Natural killer cell (primary cell): Measurements from ENCODE around the gene GADL1. TPM values are rescaled to one million over a fixed set of nuclear protein-coding genes. Genes with fewer than 3 reads are reported as not detected.

Experiments
- ATAC-seq, 3 donors: fragments of 150-1000 bp in 2 of 3; fragments of 200-7000 bp in 1 of 3; cut with Tn5 transposase; 1 replicate in 1 of 3; 2 replicates in 2 of 3; pipeline ENCODE4 v1.10.0; 2021; ENCODE audit warnings: mild to moderate bottlenecking in 2 of 3, moderate library complexity in 2 of 3
- DNase-seq, 2 donors: peaks; one replicate each; pipeline versions ENCODE4 v3.0.0 to v3.0.0-alpha.2; 2013 to 2021; ENCODE audit warnings: mixed read lengths in 1 of 2
- H3K27ac ChIP-seq: one replicate; pipeline ENCODE4 v1.5.1; 2013; ENCODE audit warnings: mild to moderate bottlenecking, low read length
- H3K27me3 ChIP-seq: one replicate; pipeline ENCODE4 v1.6.1; 2013; ENCODE audit warnings: low read length; ENCODE audit not compliant: control insufficient read depth, insufficient read depth
- H3K36me3 ChIP-seq: one replicate; pipeline ENCODE4 v1.6.1; 2013; ENCODE audit warnings: low read length; ENCODE audit not compliant: control insufficient read depth, insufficient read depth
- H3K4me1 ChIP-seq: one replicate; pipeline ENCODE4 v1.6.1; 2013; ENCODE audit warnings: low read length; ENCODE audit not compliant: control insufficient read depth, insufficient read depth
- H3K4me3 ChIP-seq: one replicate; pipeline ENCODE4 v1.5.1; 2013; ENCODE audit warnings: low read length
- H3K9me3 ChIP-seq: one replicate; pipeline ENCODE4 v1.6.1; 2013; ENCODE audit warnings: low read length; ENCODE audit not compliant: control insufficient read depth, insufficient read depth
- H3K27ac Mint-ChIP-seq, 2 donors: one replicate each; pipeline ENCODE4 v1.8.0; 2022; ENCODE audit warnings: mild to moderate bottlenecking in 2 of 2, mixed read lengths in 2 of 2, moderate library complexity in 1 of 2
- H3K27me3 Mint-ChIP-seq, 2 donors: one replicate each; pipeline ENCODE4 v1.8.0; 2022; ENCODE audit warnings: low read depth in 2 of 2, mixed read lengths in 2 of 2
- H3K36me3 Mint-ChIP-seq: one replicate; pipeline ENCODE4 v1.8.0; 2022; ENCODE audit warnings: mixed read lengths
- H3K4me1 Mint-ChIP-seq, 2 donors: one replicate each; pipeline ENCODE4 v1.8.0; 2022; ENCODE audit warnings: mixed read lengths in 2 of 2
- H3K4me3 Mint-ChIP-seq: one replicate; pipeline ENCODE4 v1.8.0; 2022; ENCODE audit warnings: mild to moderate bottlenecking, moderate library complexity, mixed read lengths
- H3K9me3 Mint-ChIP-seq, 2 donors: one replicate each; pipeline ENCODE4 v1.8.0; 2022; ENCODE audit warnings: mixed read lengths in 2 of 2
- WGBS: methylation state at CpG from one replicate; pipeline ENCODE4 v1.1.7; 2013; ENCODE audit warnings: missing lambda C conversion rate; ENCODE audit not compliant: insufficient coverage; 5-methylcytosine and 5-hydroxymethylcytosine counted together
- intact Hi-C: fragments of 100-400 bp; cut with micrococcal nuclease; formaldehyde crosslinking; loops from one replicate; pipeline ENCODE4 v1.14.2; 2022
- total RNA-seq, 4 donors: library from RNA; stranded (reverse); fragments of 120-200 nt in 1 of 4; gene quantifications; one replicate each; pipeline versions ENCODE4 v1.2.3 to v1.2.4, GENCODE V29; 2013 to 2022
- TF ChIP-seq, protein P1 (sequence below): fragments of 200-600 bp; IDR thresholded peaks from one replicate; pipeline ENCODE4 v1.8.0; 2022; ENCODE audit warnings: antibody characterized with exemption

GADL1 gene
- total RNA-seq, 3 donors from 2014 or later (not counting 1 experiment from before 2014, with no cell fraction given), result not detected

DNA sequence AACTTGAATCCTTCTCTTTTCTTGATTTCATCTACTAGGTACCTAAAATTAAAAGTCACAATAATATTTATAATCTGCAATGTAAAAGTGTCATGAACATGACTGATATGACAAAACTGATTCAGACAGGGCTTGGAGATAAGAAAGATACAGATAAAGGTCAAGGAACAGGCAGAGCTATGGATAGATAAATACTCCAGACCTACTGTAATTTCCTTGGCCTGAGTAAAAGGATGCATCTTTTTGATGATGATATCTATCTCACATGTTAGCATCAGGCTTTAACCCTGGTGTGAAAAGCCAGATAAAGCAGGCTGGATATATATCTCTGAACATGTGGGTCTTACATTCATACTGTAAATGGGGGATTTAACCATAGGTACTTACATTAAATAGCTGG is 108.1 kb downstream of the GADL1 start:
- H3K4me3 ChIP-seq, result no peak overlapping the region
- intact Hi-C loops, result no loop called here
- Mint-ChIP-seq H3K27me3 (peaks cover 0 to 5% of the 10 kb centered on the region in 2 donors), H3K4me3 (no peak overlapping the region), H3K36me3 (no peaks in the 10 kb centered on the region), H3K4me1 (peaks cover 0 to 10% of the 10 kb centered on the region in 2 donors), H3K9me3 (no peaks in the 10 kb centered on the region), H3K27ac (no peak overlapping the region)
- no peaks in the 10 kb centered on the region for H3K4me1 ChIP-seq
- ATAC-seq (no peak), DNase-seq (no peak)
- no peaks in the 10 kb centered on the region for H3K9me3 ChIP-seq
- no peaks in the 10 kb centered on the region for H3K36me3 ChIP-seq
- no peak overlapping the region for H3K27ac ChIP-seq
- no peaks in the 10 kb centered on the region for H3K27me3 ChIP-seq
- TF ChIP-seq, protein P1, sequence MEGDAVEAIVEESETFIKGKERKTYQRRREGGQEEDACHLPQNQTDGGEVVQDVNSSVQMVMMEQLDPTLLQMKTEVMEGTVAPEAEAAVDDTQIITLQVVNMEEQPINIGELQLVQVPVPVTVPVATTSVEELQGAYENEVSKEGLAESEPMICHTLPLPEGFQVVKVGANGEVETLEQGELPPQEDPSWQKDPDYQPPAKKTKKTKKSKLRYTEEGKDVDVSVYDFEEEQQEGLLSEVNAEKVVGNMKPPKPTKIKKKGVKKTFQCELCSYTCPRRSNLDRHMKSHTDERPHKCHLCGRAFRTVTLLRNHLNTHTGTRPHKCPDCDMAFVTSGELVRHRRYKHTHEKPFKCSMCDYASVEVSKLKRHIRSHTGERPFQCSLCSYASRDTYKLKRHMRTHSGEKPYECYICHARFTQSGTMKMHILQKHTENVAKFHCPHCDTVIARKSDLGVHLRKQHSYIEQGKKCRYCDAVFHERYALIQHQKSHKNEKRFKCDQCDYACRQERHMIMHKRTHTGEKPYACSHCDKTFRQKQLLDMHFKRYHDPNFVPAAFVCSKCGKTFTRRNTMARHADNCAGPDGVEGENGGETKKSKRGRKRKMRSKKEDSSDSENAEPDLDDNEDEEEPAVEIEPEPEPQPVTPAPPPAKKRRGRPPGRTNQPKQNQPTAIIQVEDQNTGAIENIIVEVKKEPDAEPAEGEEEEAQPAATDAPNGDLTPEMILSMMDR, result no peak

DNA sequence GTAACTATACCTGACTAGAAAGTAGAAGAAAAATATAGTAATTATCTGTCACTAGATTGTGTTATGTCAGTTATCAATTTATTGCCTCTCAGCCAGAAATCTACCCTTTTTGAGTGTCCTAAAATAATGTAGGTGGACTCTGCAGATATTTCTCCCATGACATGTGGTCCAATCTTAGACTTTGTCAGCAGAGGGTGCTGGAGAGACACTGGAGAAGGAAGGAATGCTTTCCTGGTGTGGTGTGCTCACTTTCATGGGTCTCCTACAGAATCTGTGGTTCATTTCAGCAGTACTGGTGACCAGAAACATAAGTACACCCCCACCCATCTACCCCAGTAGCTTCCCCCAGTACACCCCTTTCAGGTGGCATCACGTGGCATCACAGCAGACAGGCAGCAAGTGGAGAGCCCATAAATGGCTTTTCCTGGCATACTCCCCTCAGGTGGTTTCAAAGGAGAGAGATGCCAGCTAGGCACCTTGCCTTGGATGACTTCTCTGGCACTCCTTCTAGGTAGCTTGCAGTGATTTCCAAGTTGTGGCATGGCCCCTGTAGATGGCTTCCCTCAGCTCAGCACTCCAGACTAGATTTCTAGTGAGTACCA is 114.7 kb downstream of the GADL1 start:
- WGBS, result 86% methylated on average over 1 of the region's 1 CpG
- Mint-ChIP-seq H3K9me3 (no peaks in the 10 kb centered on the region), H3K4me3 (no peak overlapping the region), H3K36me3 (no peaks in the 10 kb centered on the region), H3K27ac (no peak overlapping the region), H3K27me3 (peaks cover 0 to 7% of the 10 kb centered on the region in 2 donors), H3K4me1 (peaks cover 21 to 41% of the 10 kb centered on the region in 2 donors)
- Histone ChIP-seq H3K4me1 (peaks cover 7% of the 10 kb centered on the region), H3K4me3 (no peak overlapping the region), H3K27ac (no peak overlapping the region), H3K36me3 (no peaks in the 10 kb centered on the region), H3K27me3 (no peaks in the 10 kb centered on the region), H3K9me3 (no peaks in the 10 kb centered on the region)
- intact Hi-C loops, result no loop called here
- TF ChIP-seq, protein P1, result no peak
- DNase-seq (peak in 1 of 2 donors; percentile 12), ATAC-seq (no peak)

DNA sequence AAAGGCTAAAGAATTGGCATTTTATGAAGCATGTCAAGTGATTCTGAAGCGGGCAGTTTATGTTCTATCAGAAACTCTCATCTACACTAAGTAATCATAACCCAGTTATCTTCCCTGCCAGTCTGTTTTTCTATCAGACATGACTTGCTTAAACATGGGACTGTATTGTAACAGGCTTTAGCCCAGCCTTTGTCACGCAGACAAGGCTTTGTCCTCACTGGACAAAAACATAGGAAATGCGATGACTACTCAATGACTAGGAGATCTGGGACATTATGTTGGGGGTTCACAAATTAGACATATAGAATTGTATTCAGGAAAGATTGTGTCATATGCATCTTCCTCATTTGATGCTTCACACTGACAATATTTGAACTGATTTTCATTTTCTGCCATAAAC is 115.5 kb downstream of the GADL1 start:
- DNase-seq (no peak), ATAC-seq (no peak)
- no peak overlapping the region for H3K4me3 ChIP-seq
- H3K27me3 ChIP-seq, result no peaks in the 10 kb centered on the region
- H3K27me3 Mint-ChIP-seq, result peaks cover 0 to 7% of the 10 kb centered on the region in 2 donors
- no peaks in the 10 kb centered on the region for H3K36me3 ChIP-seq
- 91% methylated on average over 3 of the region's 3 CpGs for WGBS
- peaks cover 7% of the 10 kb centered on the region for H3K4me1 ChIP-seq
- H3K9me3 Mint-ChIP-seq, result no peaks in the 10 kb centered on the region
- H3K27ac Mint-ChIP-seq, result no peak overlapping the region
- TF ChIP-seq, protein P1, result no peak
- H3K36me3 Mint-ChIP-seq, result no peaks in the 10 kb centered on the region
- no peak overlapping the region for H3K27ac ChIP-seq
- intact Hi-C loops, result no loop called here
- no peaks in the 10 kb centered on the region for H3K9me3 ChIP-seq
- peaks cover 21 to 44% of the 10 kb centered on the region in 2 donors for H3K4me1 Mint-ChIP-seq
- no peak overlapping the region for H3K4me3 Mint-ChIP-seq
